ENCODE results near the gene CPED1.
"Not testable (repeated sequence)": the region's sequence is repeated elsewhere in the genome, so short reads cannot be mapped to it uniquely, and the experiment has no call there.

Gene CPED1

DNA sequence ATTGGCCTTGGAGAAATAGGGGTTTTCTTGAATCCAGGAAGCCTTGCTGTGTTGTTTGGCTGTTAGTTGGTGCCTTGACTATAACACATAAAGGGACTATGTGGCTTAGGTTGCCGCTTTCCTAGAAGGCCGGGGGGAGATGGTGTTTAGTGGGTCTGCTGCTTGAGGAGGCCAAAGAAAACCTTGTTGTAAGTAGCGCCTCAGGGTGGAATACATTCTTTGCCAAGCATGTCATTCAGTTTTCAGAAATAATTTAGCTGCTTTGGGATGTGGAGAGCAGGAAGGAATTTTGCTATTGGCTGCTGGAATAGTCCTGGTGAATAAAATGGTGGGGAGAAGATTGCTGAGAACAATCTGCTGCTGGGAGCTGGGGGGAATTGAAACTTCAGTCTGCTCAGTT is 207.4 kb downstream of the CPED1 start:
- no peak for DNase-seq

DNA sequence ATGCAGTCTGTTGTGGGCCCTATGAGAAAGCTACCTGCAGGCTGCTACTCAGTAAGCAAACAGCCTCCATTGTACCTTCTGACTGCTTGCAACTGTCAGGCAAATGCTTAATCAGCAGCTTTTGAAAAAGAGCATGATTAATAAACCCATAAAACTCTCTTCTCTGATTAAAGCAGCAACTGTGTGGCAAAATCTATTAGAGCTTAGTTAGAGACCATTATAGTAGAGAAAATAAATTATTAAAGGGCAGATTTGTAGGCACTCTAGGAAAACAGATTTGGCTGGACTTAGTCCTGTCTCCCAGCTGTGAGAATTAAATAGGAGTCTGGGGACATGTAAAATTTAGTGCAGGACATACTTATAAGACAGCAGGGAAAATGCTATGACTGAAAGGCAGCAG is 207.8 kb downstream of the CPED1 start:
- no peak for DNase-seq

DNA sequence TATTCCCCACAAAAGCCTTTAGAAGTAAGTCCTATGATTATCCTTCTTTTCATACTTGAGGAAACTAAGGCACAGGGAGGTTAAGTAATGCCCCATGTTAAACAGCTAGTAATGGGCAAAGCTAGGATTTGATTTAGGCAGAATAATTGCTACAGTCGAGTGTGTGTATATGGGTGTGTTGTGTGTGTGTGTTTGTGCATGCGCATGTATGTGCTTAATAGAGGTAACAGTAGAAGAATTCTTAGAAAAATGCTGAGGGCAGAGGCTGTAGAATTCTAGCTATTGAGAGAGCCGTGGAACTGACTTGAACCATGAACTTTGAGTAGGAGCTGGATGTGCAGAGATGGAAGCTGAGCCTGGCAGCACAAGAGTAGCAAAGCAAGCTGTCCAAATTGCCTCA is 208.9 kb downstream of the CPED1 start:
- no peak for DNase-seq

DNA sequence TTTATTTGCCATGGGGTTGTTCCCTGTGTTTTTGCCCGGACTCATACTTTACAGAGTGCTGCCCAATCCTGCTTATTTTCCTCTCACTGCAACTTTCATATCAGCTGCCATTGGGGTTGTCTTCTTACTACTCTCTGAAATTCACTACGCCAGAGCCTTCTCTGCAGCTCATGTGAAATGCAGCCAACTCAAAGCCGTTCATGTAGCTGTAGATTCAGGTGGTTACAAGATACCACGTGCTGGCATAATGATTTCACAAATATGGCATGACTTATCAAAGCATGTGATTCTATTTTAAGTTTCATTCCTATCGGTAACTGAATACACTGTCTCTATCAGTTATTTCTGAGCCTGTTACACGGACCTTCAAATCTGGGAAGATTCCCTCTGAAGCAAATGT is 210.0 kb downstream of the CPED1 start:
- no peak for DNase-seq

GRCh38 chr7:121202125-121202524 is 213.6 kb downstream of the CPED1 start:
- no peak for DNase-seq

DNA sequence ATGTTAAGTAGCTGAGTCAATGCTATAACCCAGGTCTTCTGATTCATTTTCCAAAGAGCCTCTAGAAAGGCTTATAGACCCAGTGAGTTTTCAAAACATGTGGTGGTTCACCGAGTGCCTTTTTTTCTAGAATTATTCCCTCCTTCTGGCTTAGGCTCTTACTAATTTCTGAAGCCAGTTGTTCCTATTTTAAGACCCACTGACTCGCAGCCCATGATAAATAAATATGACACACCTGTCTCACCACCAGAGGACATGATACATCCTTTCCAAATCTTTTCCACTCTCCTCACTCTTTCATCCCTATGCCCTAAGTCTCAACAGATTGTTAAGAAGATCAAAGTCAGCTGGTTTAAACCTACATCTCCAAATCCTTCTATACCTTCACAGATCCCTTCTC is 214.3 kb downstream of the CPED1 start:
- DNase-seq = no peak

GRCh38 chr7:121204537-121204936 is 216.0 kb downstream of the CPED1 start:
- no peak for DNase-seq

DNA sequence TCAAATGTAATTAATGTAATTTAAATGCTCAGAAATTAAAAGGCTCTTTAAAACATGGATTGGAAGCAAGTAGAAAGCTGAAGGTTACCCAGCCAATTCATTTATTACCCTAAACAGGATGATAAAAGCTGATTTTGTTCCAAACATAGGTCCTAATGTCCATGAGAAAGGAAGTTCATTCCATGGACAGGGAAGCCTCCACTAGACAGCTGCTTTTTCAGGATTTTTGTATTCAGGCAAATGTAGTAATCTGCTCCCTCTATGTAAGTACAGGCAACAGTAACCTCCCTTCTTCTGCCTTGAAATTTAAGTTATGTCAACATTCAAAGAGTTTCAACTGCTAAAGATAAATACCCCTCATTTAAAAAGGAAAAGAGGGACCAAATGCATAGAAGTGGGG is 217.3 kb downstream of the CPED1 start:
- DNase-seq = no peak

DNA sequence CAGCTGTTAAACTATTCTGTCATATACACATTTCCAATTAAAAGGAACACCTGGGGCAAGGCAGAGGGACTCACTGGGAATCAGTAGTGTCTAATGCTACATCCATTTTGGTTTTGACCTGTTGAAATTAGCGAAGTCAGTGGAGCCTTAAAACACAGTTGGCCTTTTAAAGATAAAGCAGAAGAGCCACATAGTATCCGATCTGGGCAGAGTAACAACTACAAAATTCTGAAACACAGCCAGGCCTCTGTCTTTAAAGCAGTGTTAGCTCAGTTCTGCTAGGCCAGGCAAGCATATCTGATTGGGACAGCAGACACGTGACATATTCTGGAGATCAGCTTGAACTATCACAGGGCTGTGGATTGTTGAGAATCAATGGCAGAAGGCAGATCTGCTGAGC is 222.7 kb downstream of the CPED1 start:
- DNase-seq = no peak

GRCh38 chr7:121212036-121212435 is 223.5 kb downstream of the CPED1 start:
- no peak for DNase-seq

DNA sequence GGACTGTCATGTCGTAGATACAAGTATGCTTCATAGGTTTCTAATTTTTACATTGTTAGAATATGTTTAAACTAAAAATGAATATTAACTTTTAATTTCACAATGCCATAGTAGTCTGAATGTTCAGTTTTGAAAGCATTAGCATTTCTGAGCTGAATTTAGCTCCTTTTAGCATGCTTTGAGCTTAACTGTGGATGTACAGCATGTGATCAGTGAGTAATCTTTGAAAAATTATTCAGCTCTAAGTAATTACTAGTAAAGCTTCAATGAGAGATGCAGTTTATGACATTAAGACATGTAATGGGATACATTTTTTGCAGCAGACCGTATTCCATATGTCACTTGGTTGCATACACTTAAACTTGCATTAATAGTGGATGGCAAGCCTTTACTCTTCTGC is 226.1 kb downstream of the CPED1 start:
- DNase-seq = no peak

GRCh38 chr7:121219026-121219425 is 230.5 kb downstream of the CPED1 start:
- no peak for DNase-seq

DNA sequence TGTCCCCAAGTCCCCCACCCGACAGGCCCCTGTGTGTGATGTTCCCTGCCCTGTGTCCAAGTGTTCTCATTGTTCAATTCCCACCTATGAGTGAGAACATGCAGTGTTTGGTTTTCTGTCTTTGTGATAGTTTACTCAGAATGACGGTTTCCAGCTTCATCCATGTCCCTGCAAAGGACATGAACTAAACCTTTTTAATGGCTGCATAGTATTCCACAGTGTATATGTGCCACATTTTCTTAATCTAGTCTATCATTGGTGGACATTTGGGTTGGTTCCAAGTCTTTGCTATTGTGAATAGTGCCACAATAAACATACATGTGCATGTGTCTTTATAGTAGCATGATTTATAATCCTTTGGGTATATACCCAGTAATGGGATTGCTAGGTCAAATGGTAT is 232.6 kb downstream of the CPED1 start:
- DNase-seq = not testable (repeated sequence)

DNA sequence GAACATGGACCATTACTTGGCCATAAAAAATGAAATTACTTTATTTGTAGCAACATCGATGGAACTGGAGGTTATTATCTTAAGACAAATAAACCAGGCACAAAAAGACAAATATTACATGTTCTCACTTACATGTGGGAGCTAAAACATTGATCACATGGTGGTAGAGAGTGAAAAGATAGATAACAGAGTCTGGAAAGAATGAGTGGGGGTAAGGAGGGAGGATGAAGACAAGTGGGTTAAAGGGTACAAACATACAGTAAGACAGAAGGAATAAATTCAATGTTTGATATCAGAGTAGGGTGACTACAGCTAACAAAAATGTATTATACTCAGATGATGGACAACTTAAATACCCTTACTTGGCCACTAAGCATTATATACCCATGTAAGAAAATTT is 240.3 kb downstream of the CPED1 start:
- DNase-seq = no peak

GRCh38 chr7:121235201-121235600 is 246.7 kb downstream of the CPED1 start:
- DNase-seq = no peak

GRCh38 chr7:121237601-121238000 is 249.1 kb downstream of the CPED1 start:
- DNase-seq = no peak

DNA sequence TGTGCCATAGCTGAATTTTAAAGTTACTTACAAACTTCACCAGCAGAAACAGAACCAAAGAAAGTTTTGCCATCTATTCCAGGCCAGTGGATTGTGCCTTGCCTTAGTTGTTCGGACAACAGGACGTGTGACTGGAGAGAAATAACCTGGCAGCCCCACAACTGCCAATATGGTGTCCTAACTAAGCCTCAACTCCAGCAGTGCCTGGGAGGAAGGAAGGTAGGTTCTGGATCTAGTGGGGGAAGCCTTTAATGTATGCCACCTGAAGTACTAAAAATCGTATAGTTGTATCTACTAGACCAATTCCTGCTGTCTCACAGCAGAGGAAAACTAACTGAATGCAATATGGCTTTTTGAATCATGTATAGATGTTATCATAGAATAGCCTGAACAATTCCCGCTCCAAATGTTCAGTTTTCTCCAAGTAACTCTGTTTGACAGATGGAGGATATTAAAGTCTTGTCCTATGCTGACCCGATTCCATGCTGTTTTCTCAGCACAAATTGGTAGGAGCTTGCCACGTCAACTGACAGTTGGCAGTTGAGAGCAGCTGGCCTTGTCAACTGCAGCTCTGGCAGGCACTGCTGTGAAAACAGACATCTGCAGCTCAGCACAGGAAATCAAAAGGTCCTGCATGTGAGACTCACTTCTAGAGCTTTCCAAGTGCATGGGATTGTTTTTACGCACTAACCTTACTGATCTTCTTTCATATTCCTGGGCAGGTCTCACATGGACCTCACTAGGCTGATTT is 255.8 kb downstream of the CPED1 start:
- DNase-seq = no peak

GRCh38 chr7:121251367-121251766 is 262.9 kb downstream of the CPED1 start:
- not testable (repeated sequence) for DNase-seq

DNA sequence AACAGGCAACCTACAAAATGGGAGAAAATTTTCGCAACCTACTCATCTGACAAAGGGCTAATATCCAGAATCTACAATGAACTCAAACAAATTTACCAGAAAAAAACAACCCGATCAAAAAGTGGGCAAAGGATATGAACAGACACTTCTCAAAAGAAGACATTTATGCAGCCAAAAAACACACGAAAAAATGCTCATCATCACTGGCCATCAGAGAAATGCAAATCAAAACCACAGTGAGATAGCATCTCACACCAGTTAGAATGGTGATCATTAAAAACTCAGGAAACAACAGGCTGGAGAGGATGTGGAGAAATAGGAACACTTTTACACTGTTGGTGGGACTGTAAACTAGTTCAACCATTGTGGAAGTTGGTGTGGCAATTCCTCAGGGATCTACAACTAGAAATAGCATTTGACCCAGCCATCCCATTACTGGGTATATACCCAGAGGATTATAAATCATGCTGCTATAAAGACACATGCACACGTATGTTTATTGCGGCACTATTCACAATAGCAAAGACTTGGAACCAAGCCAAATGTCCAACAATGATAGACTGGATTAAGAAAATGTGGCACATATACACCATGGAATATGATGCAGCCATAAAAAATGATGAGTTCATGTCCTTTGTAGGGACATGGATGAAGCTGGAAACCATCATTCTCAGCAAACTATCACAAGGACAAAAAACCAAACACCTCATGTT is 264.2 kb downstream of the CPED1 start:
- DNase-seq = not testable (repeated sequence)

DNA sequence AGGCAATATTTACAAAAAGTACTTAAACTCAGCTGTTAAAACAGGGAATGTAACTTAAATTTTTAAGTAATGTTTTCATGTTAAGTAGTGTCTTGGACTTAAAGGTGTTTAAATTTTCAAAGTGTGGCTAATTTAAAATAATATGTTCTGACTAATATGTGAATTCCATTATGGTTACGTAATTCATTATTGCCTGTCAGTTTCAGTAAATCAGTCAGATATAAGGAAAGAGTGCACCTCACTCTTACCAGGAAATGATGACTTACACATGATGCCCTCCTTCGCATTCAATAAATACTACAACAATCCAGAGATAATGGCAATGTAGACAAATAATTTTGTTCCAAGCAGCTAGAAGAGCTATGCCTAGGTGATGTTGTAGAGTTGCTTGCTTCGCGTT is 271.3 kb downstream of the CPED1 start:
- DNase-seq = no peak

GRCh38 chr7:121261207-121261884 is 272.8 kb downstream of the CPED1 start:
- no peak for DNase-seq

DNA sequence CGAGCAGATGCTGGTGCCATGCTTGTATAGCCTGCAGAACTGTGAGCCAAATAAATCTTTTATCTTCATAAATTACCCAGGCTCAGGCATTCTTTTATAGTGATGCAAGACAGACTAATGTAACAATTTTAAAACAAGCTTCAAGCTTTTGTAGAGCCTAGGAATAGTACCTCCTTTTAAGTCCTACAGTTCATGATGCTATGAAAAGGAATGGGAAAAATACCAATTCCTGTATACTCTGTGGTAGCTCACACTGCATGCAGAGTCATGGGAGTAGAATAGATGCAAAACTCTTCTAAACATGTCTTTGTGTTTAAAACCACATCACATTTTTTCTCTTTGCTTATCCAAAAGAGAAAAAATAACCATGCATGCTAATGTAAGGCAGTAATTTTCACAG is 273.7 kb downstream of the CPED1 start:
- no peak for DNase-seq

- DNase-seq = no peak
Observed at GRCh38 chr7:121262969-121263368, 274.5 kb downstream of the CPED1 start.

DNA sequence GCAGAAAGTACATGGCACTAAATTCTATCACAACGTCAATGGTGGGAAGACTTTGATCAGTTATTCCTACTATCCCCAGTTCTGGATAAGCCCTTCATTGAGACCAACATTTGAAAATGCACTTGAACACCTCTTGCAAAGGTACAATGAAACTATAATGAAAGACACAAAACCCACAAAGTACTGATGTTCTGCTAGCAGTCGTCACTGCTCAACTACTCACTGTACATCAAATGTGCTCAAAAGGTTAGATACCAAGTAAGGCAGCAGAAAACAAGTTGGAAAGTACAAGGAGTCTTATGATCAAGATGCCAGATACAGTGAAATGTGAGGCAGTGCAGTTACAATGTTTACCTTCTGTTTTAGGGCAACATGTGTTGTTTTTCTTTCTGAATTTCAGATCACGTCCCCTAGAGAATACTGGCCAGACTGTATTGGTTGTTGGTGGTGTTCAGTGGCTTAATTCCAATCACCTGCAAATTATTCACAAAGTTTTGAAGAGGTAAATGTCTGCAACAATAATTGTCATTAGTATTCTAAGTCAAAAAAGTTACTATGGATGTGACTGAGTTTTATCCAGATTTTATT is 277.9 kb downstream of the CPED1 start:
- no peak for DNase-seq
